K562 (cell line): ENCODE results near the gene PES1. TPM values are rescaled to one million over a fixed set of nuclear protein-coding genes. Genes with fewer than 3 reads are reported as not detected.

Experiments used
- BCOR ChIP-seq: fragments of 450-650 bp; IDR thresholded peaks from 2 replicates; pipeline ENCODE4 v1.6.1; 2016
- CHCHD3 ChIP-seq: fragments of 250-450 bp; sonication (Bioruptor Pico); IDR thresholded peaks from 2 replicates; pipeline ENCODE4 v2.1.2; 2022; ENCODE audit warnings: mild to moderate bottlenecking
- CTBP1 ChIP-seq: fragments of 450-650 bp; IDR thresholded peaks from 2 replicates; pipeline ENCODE4 v1.6.1; 2016; ENCODE audit warnings: borderline replicate concordance
- DMBX1 ChIP-seq: fragments of 250-450 bp; sonication (Bioruptor Pico); IDR thresholded peaks from 2 replicates; pipeline ENCODE4 v1.8.0; 2022; ENCODE audit warnings: inconsistent platforms, mild to moderate bottlenecking, moderate library complexity, borderline replicate concordance
- MCM3 ChIP-seq: fragments of 450-650 bp; IDR thresholded peaks from 2 replicates; pipeline ENCODE4 v1.6.1; 2016
- RB1 ChIP-seq: fragments of 450-650 bp; IDR thresholded peaks from 2 replicates; pipeline ENCODE4 v1.6.1; 2017; ENCODE audit warnings: low read depth, mild to moderate bottlenecking
- SNAPC5 ChIP-seq: fragments of 250-450 bp; sonication (Bioruptor Pico); IDR thresholded peaks from 2 replicates; pipeline ENCODE4 v1.8.0; 2021; ENCODE audit warnings: moderate library complexity, mild to moderate bottlenecking, inconsistent platforms
- ZKSCAN8 ChIP-seq: fragments of 200-800 bp; sonication (Bioruptor generic); IDR thresholded peaks from 2 replicates; pipeline ENCODE4 v1.6.1; 2016; ENCODE audit warnings: missing genetic modification characterization, missing compliant biosample characterization
- polyA plus RNA-seq, 8 experiments: library from polyadenylated mRNA; depleted of rRNA in 4 of 8; stranded (reverse) in 5 of 8; unstranded in 3 of 8; fragments of >200 nt; fragmentation: Nextera tagmentation in 2 of 8; fragmentation: Illumina TruSeq in 1 of 8; extraction: Ambion mirVana in 2 of 8; extraction: Trizol in 1 of 8; gene quantifications; 2 replicates each; pipeline versions ENCODE4 v1.2.1 to v1.2.3, GENCODE V29; 2011 to 2014; ENCODE audit warnings: inconsistent platforms in 1 of 8, missing spikeins in 1 of 8
- total RNA-seq, 7 experiments: library from RNA; depleted of rRNA in 6 of 7; stranded (reverse); fragments of >200 nt in 6 of 7; fragmentation: Illumina TruSeq in 2 of 7; extraction: Trizol in 2 of 7; gene quantifications; 2 replicates each; pipeline versions ENCODE4 v1.2.1 to v1.2.3, GENCODE V29; 2011 to 2021; ENCODE audit warnings: low replicate concordance in 1 of 7
- TF ChIP-seq, protein P1 (sequence below): fragments of 200-600 bp; sonication (generic); IDR thresholded peaks from one replicate; pipeline ENCODE4 v1.6.1; 2012; ENCODE audit warnings: mild to moderate bottlenecking, low read depth, low read length, inconsistent platforms
- TF ChIP-seq, protein P2 (sequence below), 3 experiments: fragments of 200-800 bp in 1 of 3; fragments of 250-450 bp in 1 of 3; fragments of 450-650 bp in 1 of 3; sonication (Bioruptor Pico) in 1 of 3; sonication (Bioruptor generic) in 1 of 3; formaldehyde crosslinking in 1 of 3; IDR thresholded peaks; 2 replicates each; pipeline versions ENCODE4 v1.6.1 to v1.8.0; 2016 to 2022; ENCODE audit warnings: mild to moderate bottlenecking in 2 of 3, missing genetic modification characterization in 2 of 3, missing compliant biosample characterization in 1 of 3, moderate library complexity in 1 of 3
- TF ChIP-seq, protein P3 (sequence below): fragments of 250-450 bp; sonication (Bioruptor Pico); IDR thresholded peaks from 2 replicates; pipeline ENCODE4 v1.9.0; 2021; ENCODE audit warnings: mild to moderate bottlenecking
- TF ChIP-seq, protein P4 (sequence below): fragments of 450-650 bp; formaldehyde crosslinking; conservative IDR thresholded peaks from 2 replicates; pipeline ENCODE4 v1.4.0; 2022; ENCODE audit warnings: mild to moderate bottlenecking, missing genetic modification characterization

Gene PES1
- total and polyA plus RNA-seq, 9 of the 15 experiments (the other 6 are each of a cell fraction or from before 2014, with no cell fraction given), result 6.5 to 158 (median 94.3) TPM

DNA sequence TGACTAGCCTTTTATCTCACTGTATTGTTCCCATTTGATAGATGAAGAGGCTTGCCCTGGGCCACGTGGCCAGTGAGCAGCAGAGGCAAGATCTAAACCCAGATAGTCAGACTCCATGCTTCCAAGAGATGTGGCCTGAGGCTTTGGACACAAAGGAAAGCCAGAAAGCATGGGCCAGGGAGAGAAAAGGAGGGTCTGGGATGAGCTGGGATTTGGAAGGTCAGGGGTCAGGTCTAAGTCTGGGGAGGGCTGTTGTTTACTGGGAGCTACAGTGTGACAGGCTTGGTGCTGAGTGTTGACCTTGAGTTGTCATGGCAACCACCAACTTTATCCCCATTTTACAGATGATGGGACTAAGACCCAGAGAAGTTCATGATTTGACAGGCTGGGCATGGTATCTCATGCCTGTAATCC lies 46.0 kb upstream of the PES1 start (continued):
- TF ChIP-seq, protein P1, sequence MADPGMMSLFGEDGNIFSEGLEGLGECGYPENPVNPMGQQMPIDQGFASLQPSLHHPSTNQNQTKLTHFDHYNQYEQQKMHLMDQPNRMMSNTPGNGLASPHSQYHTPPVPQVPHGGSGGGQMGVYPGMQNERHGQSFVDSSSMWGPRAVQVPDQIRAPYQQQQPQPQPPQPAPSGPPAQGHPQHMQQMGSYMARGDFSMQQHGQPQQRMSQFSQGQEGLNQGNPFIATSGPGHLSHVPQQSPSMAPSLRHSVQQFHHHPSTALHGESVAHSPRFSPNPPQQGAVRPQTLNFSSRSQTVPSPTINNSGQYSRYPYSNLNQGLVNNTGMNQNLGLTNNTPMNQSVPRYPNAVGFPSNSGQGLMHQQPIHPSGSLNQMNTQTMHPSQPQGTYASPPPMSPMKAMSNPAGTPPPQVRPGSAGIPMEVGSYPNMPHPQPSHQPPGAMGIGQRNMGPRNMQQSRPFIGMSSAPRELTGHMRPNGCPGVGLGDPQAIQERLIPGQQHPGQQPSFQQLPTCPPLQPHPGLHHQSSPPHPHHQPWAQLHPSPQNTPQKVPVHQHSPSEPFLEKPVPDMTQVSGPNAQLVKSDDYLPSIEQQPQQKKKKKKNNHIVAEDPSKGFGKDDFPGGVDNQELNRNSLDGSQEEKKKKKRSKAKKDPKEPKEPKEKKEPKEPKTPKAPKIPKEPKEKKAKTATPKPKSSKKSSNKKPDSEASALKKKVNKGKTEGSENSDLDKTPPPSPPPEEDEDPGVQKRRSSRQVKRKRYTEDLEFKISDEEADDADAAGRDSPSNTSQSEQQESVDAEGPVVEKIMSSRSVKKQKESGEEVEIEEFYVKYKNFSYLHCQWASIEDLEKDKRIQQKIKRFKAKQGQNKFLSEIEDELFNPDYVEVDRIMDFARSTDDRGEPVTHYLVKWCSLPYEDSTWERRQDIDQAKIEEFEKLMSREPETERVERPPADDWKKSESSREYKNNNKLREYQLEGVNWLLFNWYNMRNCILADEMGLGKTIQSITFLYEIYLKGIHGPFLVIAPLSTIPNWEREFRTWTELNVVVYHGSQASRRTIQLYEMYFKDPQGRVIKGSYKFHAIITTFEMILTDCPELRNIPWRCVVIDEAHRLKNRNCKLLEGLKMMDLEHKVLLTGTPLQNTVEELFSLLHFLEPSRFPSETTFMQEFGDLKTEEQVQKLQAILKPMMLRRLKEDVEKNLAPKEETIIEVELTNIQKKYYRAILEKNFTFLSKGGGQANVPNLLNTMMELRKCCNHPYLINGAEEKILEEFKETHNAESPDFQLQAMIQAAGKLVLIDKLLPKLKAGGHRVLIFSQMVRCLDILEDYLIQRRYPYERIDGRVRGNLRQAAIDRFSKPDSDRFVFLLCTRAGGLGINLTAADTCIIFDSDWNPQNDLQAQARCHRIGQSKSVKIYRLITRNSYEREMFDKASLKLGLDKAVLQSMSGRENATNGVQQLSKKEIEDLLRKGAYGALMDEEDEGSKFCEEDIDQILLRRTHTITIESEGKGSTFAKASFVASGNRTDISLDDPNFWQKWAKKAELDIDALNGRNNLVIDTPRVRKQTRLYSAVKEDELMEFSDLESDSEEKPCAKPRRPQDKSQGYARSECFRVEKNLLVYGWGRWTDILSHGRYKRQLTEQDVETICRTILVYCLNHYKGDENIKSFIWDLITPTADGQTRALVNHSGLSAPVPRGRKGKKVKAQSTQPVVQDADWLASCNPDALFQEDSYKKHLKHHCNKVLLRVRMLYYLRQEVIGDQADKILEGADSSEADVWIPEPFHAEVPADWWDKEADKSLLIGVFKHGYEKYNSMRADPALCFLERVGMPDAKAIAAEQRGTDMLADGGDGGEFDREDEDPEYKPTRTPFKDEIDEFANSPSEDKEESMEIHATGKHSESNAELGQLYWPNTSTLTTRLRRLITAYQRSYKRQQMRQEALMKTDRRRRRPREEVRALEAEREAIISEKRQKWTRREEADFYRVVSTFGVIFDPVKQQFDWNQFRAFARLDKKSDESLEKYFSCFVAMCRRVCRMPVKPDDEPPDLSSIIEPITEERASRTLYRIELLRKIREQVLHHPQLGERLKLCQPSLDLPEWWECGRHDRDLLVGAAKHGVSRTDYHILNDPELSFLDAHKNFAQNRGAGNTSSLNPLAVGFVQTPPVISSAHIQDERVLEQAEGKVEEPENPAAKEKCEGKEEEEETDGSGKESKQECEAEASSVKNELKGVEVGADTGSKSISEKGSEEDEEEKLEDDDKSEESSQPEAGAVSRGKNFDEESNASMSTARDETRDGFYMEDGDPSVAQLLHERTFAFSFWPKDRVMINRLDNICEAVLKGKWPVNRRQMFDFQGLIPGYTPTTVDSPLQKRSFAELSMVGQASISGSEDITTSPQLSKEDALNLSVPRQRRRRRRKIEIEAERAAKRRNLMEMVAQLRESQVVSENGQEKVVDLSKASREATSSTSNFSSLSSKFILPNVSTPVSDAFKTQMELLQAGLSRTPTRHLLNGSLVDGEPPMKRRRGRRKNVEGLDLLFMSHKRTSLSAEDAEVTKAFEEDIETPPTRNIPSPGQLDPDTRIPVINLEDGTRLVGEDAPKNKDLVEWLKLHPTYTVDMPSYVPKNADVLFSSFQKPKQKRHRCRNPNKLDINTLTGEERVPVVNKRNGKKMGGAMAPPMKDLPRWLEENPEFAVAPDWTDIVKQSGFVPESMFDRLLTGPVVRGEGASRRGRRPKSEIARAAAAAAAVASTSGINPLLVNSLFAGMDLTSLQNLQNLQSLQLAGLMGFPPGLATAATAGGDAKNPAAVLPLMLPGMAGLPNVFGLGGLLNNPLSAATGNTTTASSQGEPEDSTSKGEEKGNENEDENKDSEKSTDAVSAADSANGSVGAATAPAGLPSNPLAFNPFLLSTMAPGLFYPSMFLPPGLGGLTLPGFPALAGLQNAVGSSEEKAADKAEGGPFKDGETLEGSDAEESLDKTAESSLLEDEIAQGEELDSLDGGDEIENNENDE, result no peak
- TF ChIP-seq MCM3, result no peak
- TF ChIP-seq CTBP1, result no peak
- no peak for TF ChIP-seq SNAPC5 (CRISPR knock-in tag)
- TF ChIP-seq RB1, result no peak
- TF ChIP-seq BCOR, result peak; percentile 55; the same call in 1 of the 2 replicates
- TF ChIP-seq, protein P2, sequence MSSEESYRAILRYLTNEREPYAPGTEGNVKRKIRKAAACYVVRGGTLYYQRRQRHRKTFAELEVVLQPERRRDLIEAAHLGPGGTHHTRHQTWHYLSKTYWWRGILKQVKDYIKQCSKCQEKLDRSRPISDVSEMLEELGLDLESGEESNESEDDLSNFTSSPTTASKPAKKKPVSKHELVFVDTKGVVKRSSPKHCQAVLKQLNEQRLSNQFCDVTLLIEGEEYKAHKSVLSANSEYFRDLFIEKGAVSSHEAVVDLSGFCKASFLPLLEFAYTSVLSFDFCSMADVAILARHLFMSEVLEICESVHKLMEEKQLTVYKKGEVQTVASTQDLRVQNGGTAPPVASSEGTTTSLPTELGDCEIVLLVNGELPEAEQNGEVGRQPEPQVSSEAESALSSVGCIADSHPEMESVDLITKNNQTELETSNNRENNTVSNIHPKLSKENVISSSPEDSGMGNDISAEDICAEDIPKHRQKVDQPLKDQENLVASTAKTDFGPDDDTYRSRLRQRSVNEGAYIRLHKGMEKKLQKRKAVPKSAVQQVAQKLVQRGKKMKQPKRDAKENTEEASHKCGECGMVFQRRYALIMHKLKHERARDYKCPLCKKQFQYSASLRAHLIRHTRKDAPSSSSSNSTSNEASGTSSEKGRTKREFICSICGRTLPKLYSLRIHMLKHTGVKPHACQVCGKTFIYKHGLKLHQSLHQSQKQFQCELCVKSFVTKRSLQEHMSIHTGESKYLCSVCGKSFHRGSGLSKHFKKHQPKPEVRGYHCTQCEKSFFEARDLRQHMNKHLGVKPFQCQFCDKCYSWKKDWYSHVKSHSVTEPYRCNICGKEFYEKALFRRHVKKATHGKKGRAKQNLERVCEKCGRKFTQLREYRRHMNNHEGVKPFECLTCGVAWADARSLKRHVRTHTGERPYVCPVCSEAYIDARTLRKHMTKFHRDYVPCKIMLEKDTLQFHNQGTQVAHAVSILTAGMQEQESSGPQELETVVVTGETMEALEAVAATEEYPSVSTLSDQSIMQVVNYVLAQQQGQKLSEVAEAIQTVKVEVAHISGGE (CRISPR knock-in tag; IDR thresholded peaks at IDR 0.05), result no peak
- TF ChIP-seq CHCHD3 (CRISPR knock-in tag), result no peak
- TF ChIP-seq, protein P3, sequence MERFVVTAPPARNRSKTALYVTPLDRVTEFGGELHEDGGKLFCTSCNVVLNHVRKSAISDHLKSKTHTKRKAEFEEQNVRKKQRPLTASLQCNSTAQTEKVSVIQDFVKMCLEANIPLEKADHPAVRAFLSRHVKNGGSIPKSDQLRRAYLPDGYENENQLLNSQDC (CRISPR knock-in tag), result no peak
- TF ChIP-seq, protein P4, sequence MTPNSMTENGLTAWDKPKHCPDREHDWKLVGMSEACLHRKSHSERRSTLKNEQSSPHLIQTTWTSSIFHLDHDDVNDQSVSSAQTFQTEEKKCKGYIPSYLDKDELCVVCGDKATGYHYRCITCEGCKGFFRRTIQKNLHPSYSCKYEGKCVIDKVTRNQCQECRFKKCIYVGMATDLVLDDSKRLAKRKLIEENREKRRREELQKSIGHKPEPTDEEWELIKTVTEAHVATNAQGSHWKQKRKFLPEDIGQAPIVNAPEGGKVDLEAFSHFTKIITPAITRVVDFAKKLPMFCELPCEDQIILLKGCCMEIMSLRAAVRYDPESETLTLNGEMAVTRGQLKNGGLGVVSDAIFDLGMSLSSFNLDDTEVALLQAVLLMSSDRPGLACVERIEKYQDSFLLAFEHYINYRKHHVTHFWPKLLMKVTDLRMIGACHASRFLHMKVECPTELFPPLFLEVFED, result no peak
- TF ChIP-seq ZKSCAN8, result no peak
- TF ChIP-seq DMBX1 (CRISPR knock-in tag), result no peak
